ENCODE results near the gene ASCC3. TPM values are rescaled to one million over a fixed set of nuclear protein-coding genes. Genes with fewer than 3 reads are reported as not detected.
A peak's percentile ranks its signal among the peaks of the same experiment; 100 is the strongest.

The ASCC3 gene
- polyA plus RNA-seq, 2 of the 4 experiments (the other 2 are of a cell fraction) = 17.4 to 35.3 TPM

GRCh38 chr6:100463630-100464161 is 417.4 kb downstream of the ASCC3 start (continued):
- no peak for TF ChIP-seq BCL3 (IDR thresholded peaks at IDR 0.05)
- no peak for TF ChIP-seq TFCP2L1 (CRISPR knock-in tag; IDR thresholded peaks at IDR 0.05)

- ATAC-seq (no peak), DNase-seq (ENCODE audit: low read depth in 1 of 2, low spot score in 1 of 2) (no peak), FAIRE-seq (no peak)
- TF ChIP-seq USF2 (IDR thresholded peaks at IDR 0.05) = no peak
- no peak for TF ChIP-seq RCOR1 (IDR thresholded peaks at IDR 0.05; ENCODE audit: low read depth, low read length)
- no peak for TF ChIP-seq HDAC2 (IDR thresholded peaks at IDR 0.05)
- no peak for TF ChIP-seq EHMT2 (IDR thresholded peaks at IDR 0.05; ENCODE audit: low read depth)
- TF ChIP-seq CBX2 (IDR thresholded peaks at IDR 0.05; ENCODE audit: borderline replicate concordance, low read depth) = no peak
- no peak for TF ChIP-seq HES2 (IDR thresholded peaks at IDR 0.05)
- TF ChIP-seq HOXB13 (CRISPR knock-in tag; IDR thresholded peaks at IDR 0.05; ENCODE audit: low read depth) = no peak
- no peak for TF ChIP-seq CEBPB (IDR thresholded peaks at IDR 0.05)
- no peak for TF ChIP-seq EP300 (IDR thresholded peaks at IDR 0.05)
- TF ChIP-seq EHF (CRISPR knock-in tag; IDR thresholded peaks at IDR 0.05) = no peak
- no peak for TF ChIP-seq FOSL2 (IDR thresholded peaks at IDR 0.05)
- TF ChIP-seq FOSL2 (CRISPR knock-in tag; IDR thresholded peaks at IDR 0.05) = no peak
- TF ChIP-seq CHD4 (IDR thresholded peaks at IDR 0.05; ENCODE audit: borderline replicate concordance) = no peak
- TF ChIP-seq ZSCAN20 (CRISPR knock-in tag; IDR thresholded peaks at IDR 0.05) = no peak
- no peak for TF ChIP-seq TP53 (CRISPR knock-in tag; IDR thresholded peaks at IDR 0.05)
- TF ChIP-seq PBX3 (IDR thresholded peaks at IDR 0.05) = no peak
- TF ChIP-seq ESRRA (IDR thresholded peaks at IDR 0.05; ENCODE audit: borderline replicate concordance, low read length) = no peak
- ChIA-PET CTCF (interaction anchor here (0.9 kb wide), 1 partner anchor 595 kb away, joined by 3 read pairs; no protein-coding TSS in a partner anchor), POLR2A (no interaction called here)
- 89% methylated on average over 13 of the region's 13 CpGs for WGBS (ENCODE audit: missing lambda C conversion rate)
- no peak overlapping the region for H3K4me3 ChIP-seq
- H3K4me1 ChIP-seq = peaks cover 6% of the 10 kb centered on the region; the same call in 2 of the 3 replicates
- H3K9me3 ChIP-seq = no peaks in the 10 kb centered on the region
- no peak overlapping the region for H3K27ac ChIP-seq
- H3K4me2 ChIP-seq = no peak overlapping the region
These were observed 418.2 kb downstream of the ASCC3 start for GRCh38 chr6:100462706-100463629.

GRCh38 chr6:100461917-100462705 is 419.0 kb downstream of the ASCC3 start:
- DNase-seq (ENCODE audit: low read depth in 1 of 2, low spot score in 1 of 2) = no peak
- 41% methylated on average over 3 of the region's 3 CpGs for WGBS (ENCODE audit: missing lambda C conversion rate)
- ChIA-PET POLR2A (no interaction called here), CTCF (interaction anchor here (0.8 to 1.7 kb wide), 5 partner anchors 13 to 594 kb away, joined by 3 to 11 read pairs (median 3); no protein-coding TSS in a partner anchor)
- TF ChIP-seq POLR2AphosphoS2 (conservative IDR thresholded peaks at IDR 0.05; ENCODE audit: low read length) (no peak), CTCF (IDR thresholded peaks at IDR 0.05) (no peak), HDAC2 (IDR thresholded peaks at IDR 0.05) (no peak), KDM5A (IDR thresholded peaks at IDR 0.05) (no peak), HOXA7 (CRISPR knock-in tag; IDR thresholded peaks at IDR 0.05) (no peak), PHF8 (IDR thresholded peaks at IDR 0.05; ENCODE audit: borderline replicate concordance, low read depth) (no peak), SMC3 (IDR thresholded peaks at IDR 0.05) (no peak), ESRRA (IDR thresholded peaks at IDR 0.05; ENCODE audit: borderline replicate concordance, low read length) (no peak)
- no peaks in the 10 kb centered on the region for H3K9me3 ChIP-seq
- no peak for FAIRE-seq
- H3K4me2 ChIP-seq = peak overlapping the region; percentile 89
- peak overlapping the region; percentile 52; the same call in 2 of the 3 replicates for H3K4me3 ChIP-seq
- H3K27ac ChIP-seq = peak overlapping the region in 1 of 2 experiments; percentile 73; a peak in 1 of 6 replicates
- peaks cover 6% of the 10 kb centered on the region; the same call in 2 of the 3 replicates for H3K4me1 ChIP-seq
- ATAC-seq = no peak
